ENCODE data around the gene EEFSEC. TPM values are rescaled to one million over a fixed set of nuclear protein-coding genes. Genes with fewer than 3 reads are reported as not detected.

Gene EEFSEC
- polyA plus RNA-seq, 1 donor (not counting 4 experiments of a cell fraction or from before 2014, with no cell fraction given): 8.7 TPM

- DNase-seq (ENCODE audit: low read depth, low spot score): no peak
- Histone ChIP-seq H4K20me1 (ENCODE audit: control insufficient read depth, extremely low read depth, insufficient read depth, low read length) (no peaks in the 10 kb centered on the region), H3K27me3 (ENCODE audit: control insufficient read depth, extremely low read depth, insufficient read depth, low read length) (no peaks in the 10 kb centered on the region), H3K9ac (ENCODE audit: control insufficient read depth, extremely low read depth, insufficient read depth, low read length) (no peak overlapping the region), H3K9me3 (ENCODE audit: control insufficient read depth, low read depth, low read length) (no peaks in the 10 kb centered on the region), H3K4me2 (ENCODE audit: control insufficient read depth, extremely low read depth, insufficient read depth, low read depth, low read length) (no peak overlapping the region), H3K27ac (ENCODE audit: control insufficient read depth, insufficient read depth, low read length) (no peak overlapping the region), H3K9me1 (ENCODE audit: control insufficient read depth, extremely low read depth, insufficient read depth, low read length) (peaks cover 4% of the 10 kb centered on the region), H3K79me2 (ENCODE audit: control insufficient read depth, insufficient read depth, low read length) (no peaks in the 10 kb centered on the region), H3K4me3 (ENCODE audit: control insufficient read depth in 2 of 3, extremely low read depth in 1 of 3, insufficient read depth in 2 of 3, low read depth in 1 of 3, low read length in 3 of 3) (no peak overlapping the region), H2AFZ (ENCODE audit: control insufficient read depth, low read length) (no peak overlapping the region), H3K36me3 (ENCODE audit: control insufficient read depth in 2 of 2, extremely low read depth in 1 of 2, insufficient read depth in 2 of 2, low read length in 2 of 2) (peaks cover 0 to 2% of the 10 kb centered on the region in 2 experiments), H3K4me1 (ENCODE audit: control insufficient read depth, extremely low read depth, insufficient read depth, low read length) (peaks cover 11% of the 10 kb centered on the region)
- FAIRE-seq: no peak
- dilution Hi-C loops (cut with MboI; ENCODE audit: extremely low pct_ligation_motif_present, low sequenced_read_pairs): no loop called here
- TF ChIP-seq EZH2 (IDR thresholded peaks at IDR 0.05; ENCODE audit: low read length) (no peak), CTCF (optimal IDR thresholded peaks at IDR 0.05 in 1 of 3, IDR thresholded peaks at IDR 0.05 in 1 of 3, conservative IDR thresholded peaks at IDR 0.05 in 1 of 3; ENCODE audit: extremely low read depth in 1 of 3, insufficient read depth in 2 of 3, low read length in 3 of 3) (no peak)
These were observed 226.3 kb downstream of the EEFSEC start for GRCh38 chr3:128379367-128380160.

- Histone ChIP-seq H4K20me1 (ENCODE audit: control insufficient read depth, extremely low read depth, insufficient read depth, low read length) (no peaks in the 10 kb centered on the region), H3K9me3 (ENCODE audit: control insufficient read depth, low read depth, low read length) (no peaks in the 10 kb centered on the region), H3K79me2 (ENCODE audit: control insufficient read depth, insufficient read depth, low read length) (no peaks in the 10 kb centered on the region), H3K36me3 (ENCODE audit: control insufficient read depth in 2 of 2, extremely low read depth in 1 of 2, insufficient read depth in 2 of 2, low read length in 2 of 2) (peaks cover 0 to 3% of the 10 kb centered on the region in 2 experiments), H2AFZ (ENCODE audit: control insufficient read depth, low read length) (no peak overlapping the region), H3K27ac (ENCODE audit: control insufficient read depth, insufficient read depth, low read length) (no peak overlapping the region), H3K9me1 (ENCODE audit: control insufficient read depth, extremely low read depth, insufficient read depth, low read length) (peaks cover 4% of the 10 kb centered on the region), H3K27me3 (ENCODE audit: control insufficient read depth, extremely low read depth, insufficient read depth, low read length) (no peaks in the 10 kb centered on the region), H3K9ac (ENCODE audit: control insufficient read depth, extremely low read depth, insufficient read depth, low read length) (no peak overlapping the region), H3K4me2 (ENCODE audit: control insufficient read depth, extremely low read depth, insufficient read depth, low read depth, low read length) (no peak overlapping the region), H3K4me1 (ENCODE audit: control insufficient read depth, extremely low read depth, insufficient read depth, low read length) (peaks cover 11% of the 10 kb centered on the region), H3K4me3 (ENCODE audit: control insufficient read depth in 2 of 3, extremely low read depth in 1 of 3, insufficient read depth in 2 of 3, low read depth in 1 of 3, low read length in 3 of 3) (no peak overlapping the region)
- no peak for TF ChIP-seq CTCF (optimal IDR thresholded peaks at IDR 0.05 in 1 of 3, IDR thresholded peaks at IDR 0.05 in 1 of 3, conservative IDR thresholded peaks at IDR 0.05 in 1 of 3; ENCODE audit: extremely low read depth in 1 of 3, insufficient read depth in 2 of 3, low read length in 3 of 3)
- TF ChIP-seq EZH2 (IDR thresholded peaks at IDR 0.05; ENCODE audit: low read length): no peak
- no peak for DNase-seq (ENCODE audit: low read depth, low spot score)
- dilution Hi-C loops (cut with MboI; ENCODE audit: extremely low pct_ligation_motif_present, low sequenced_read_pairs): no loop called here
- no peak for FAIRE-seq
These were observed 227.0 kb downstream of the EEFSEC start for GRCh38 chr3:128380295-128380694.
